Caco-2 (cell line): ENCODE results near the gene BTBD9. TPM values are rescaled to one million over a fixed set of nuclear protein-coding genes. Genes with fewer than 3 reads are reported as not detected.

ENCODE experiments used
- BruUV-seq: library from RNA; stranded (reverse); fragments of 400-500 nt; replicated peaks from 2 replicates; lab custom pipeline; 2021; lab: Mats Ljungman, UMichigan
- CTCF ChIA-PET: fragments of 300-600 bp; sonication (Branson Sonifier 250); formaldehyde crosslinking; loops from one replicate; lab custom pipeline; 2022; ENCODE audit warnings: antibody characterized with exemption; lab: Charles Lee
- POLR2A ChIA-PET: fragments of 300-600 bp; sonication (Branson Sonifier 250); formaldehyde crosslinking; loops from one replicate; lab custom pipeline; 2022; ENCODE audit warnings: antibody characterized with exemption; lab: Charles Lee
- DNase-seq, 2 experiments: peaks; one replicate each; pipeline versions ENCODE4 v3.0.0 to v3.0.0-alpha.2; 2020 to 2022
- H3K27me3 ChIP-seq: replicated peaks from 2 replicates; pipeline ENCODE4 v1.6.0; 2011; ENCODE audit warnings: low read length; ENCODE audit not compliant: control insufficient read depth, insufficient read depth
- H3K36me3 ChIP-seq: 2 replicates; pipeline ENCODE4 v1.5.1; 2011; ENCODE audit warnings: low read length; ENCODE audit not compliant: control insufficient read depth, insufficient read depth
- H3K4me1 ChIP-seq: fragments of 250-450 bp; sonication (Bioruptor Pico); 2 replicates; pipeline ENCODE4 v1.5.1; 2020; ENCODE audit warnings: mild to moderate bottlenecking
- H3K4me3 ChIP-seq: 2 replicates; pipeline ENCODE4 v1.5.1; 2011; ENCODE audit warnings: low read depth, mild to moderate bottlenecking, control low read depth, low read length
- H3K9me3 ChIP-seq: fragments of 250-450 bp; sonication (Bioruptor Pico); 2 replicates; pipeline ENCODE4 v1.5.1; 2020; ENCODE audit warnings: mild to moderate bottlenecking, moderate library complexity
- H3K27ac Mint-ChIP-seq: one replicate; pipeline ENCODE4 v1.8.0; 2022; ENCODE audit warnings: mixed read lengths; ENCODE audit not compliant: unreplicated experiment
- H3K27me3 Mint-ChIP-seq: one replicate; pipeline ENCODE4 v1.8.0; 2022; ENCODE audit warnings: mixed read lengths; ENCODE audit not compliant: insufficient read depth, unreplicated experiment
- H3K36me3 Mint-ChIP-seq: one replicate; pipeline ENCODE4 v1.8.0; 2022; ENCODE audit warnings: mild to moderate bottlenecking, mixed read lengths; ENCODE audit not compliant: insufficient read depth, unreplicated experiment
- H3K4me1 Mint-ChIP-seq: one replicate; pipeline ENCODE4 v1.8.0; 2022; ENCODE audit warnings: low read depth, mixed read lengths; ENCODE audit not compliant: unreplicated experiment
- H3K4me3 Mint-ChIP-seq: one replicate; pipeline ENCODE4 v1.8.0; 2022; ENCODE audit warnings: mild to moderate bottlenecking, moderate library complexity, mixed read lengths; ENCODE audit not compliant: unreplicated experiment
- H3K9me3 Mint-ChIP-seq: one replicate; pipeline ENCODE4 v1.8.0; 2022; ENCODE audit warnings: mixed read lengths; ENCODE audit not compliant: unreplicated experiment
- intact Hi-C: fragments of 100-400 bp; cut with micrococcal nuclease; formaldehyde crosslinking; loops from one replicate; pipeline ENCODE4 v1.10.0; 2022; ENCODE audit not compliant: unreplicated experiment
- total RNA-seq: library from RNA; stranded (reverse); gene quantifications from 2 replicates; pipeline ENCODE4 v1.2.3, GENCODE V29; 2022
- TF ChIP-seq, protein P1 (sequence below), 2 experiments: fragments of 200-600 bp in 1 of 2; IDR thresholded peaks; 1 replicate in 1 of 2; 2 replicates in 1 of 2; pipeline versions ENCODE4 v1.5.1 to v1.8.0; 2011 to 2022; ENCODE audit warnings: antibody characterized with exemption in 1 of 2, control low read depth in 1 of 2, inconsistent platforms in 1 of 2, low read depth in 1 of 2, low read length in 1 of 2, mild to moderate bottlenecking in 1 of 2, moderate library complexity in 1 of 2; ENCODE audit not compliant: insufficient read depth in 1 of 2, severe bottlenecking in 1 of 2, unreplicated experiment in 1 of 2

BTBD9 gene
- total RNA-seq, 1 experiment from 2014 or later: 19.6 TPM

- POLR2A ChIA-PET: no interaction called here
- BruUV-seq: no TSS peak
- no peaks in the 10 kb centered on the region for H3K9me3 ChIP-seq
- Mint-ChIP-seq H3K9me3 (no peaks in the 10 kb centered on the region), H3K27ac (no peak overlapping the region), H3K4me1 (no peaks in the 10 kb centered on the region), H3K27me3 (no peaks in the 10 kb centered on the region), H3K4me3 (no peak overlapping the region), H3K36me3 (no peaks in the 10 kb centered on the region)
- no peaks in the 10 kb centered on the region for H3K27me3 ChIP-seq
- no peak overlapping the region for H3K4me3 ChIP-seq
- TF ChIP-seq, protein P1, sequence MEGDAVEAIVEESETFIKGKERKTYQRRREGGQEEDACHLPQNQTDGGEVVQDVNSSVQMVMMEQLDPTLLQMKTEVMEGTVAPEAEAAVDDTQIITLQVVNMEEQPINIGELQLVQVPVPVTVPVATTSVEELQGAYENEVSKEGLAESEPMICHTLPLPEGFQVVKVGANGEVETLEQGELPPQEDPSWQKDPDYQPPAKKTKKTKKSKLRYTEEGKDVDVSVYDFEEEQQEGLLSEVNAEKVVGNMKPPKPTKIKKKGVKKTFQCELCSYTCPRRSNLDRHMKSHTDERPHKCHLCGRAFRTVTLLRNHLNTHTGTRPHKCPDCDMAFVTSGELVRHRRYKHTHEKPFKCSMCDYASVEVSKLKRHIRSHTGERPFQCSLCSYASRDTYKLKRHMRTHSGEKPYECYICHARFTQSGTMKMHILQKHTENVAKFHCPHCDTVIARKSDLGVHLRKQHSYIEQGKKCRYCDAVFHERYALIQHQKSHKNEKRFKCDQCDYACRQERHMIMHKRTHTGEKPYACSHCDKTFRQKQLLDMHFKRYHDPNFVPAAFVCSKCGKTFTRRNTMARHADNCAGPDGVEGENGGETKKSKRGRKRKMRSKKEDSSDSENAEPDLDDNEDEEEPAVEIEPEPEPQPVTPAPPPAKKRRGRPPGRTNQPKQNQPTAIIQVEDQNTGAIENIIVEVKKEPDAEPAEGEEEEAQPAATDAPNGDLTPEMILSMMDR (IDR thresholded peaks at IDR 0.05; ENCODE audit: insufficient read depth in 1 of 2, low read depth in 1 of 2, low read length in 1 of 2, severe bottlenecking in 1 of 2, unreplicated experiment in 1 of 2): no peak
- no peak for DNase-seq
- intact Hi-C loops: loop anchor here (5.0 kb wide), 1 partner anchor 84 kb away; no protein-coding TSS in a partner anchor
- CTCF ChIA-PET: no interaction called here
- H3K36me3 ChIP-seq: no peaks in the 10 kb centered on the region
- peaks cover 18% of the 10 kb centered on the region for H3K4me1 ChIP-seq
Measured at GRCh38 chr6:38587766-38588362, 51.9 kb downstream of the BTBD9 start.

DNA sequence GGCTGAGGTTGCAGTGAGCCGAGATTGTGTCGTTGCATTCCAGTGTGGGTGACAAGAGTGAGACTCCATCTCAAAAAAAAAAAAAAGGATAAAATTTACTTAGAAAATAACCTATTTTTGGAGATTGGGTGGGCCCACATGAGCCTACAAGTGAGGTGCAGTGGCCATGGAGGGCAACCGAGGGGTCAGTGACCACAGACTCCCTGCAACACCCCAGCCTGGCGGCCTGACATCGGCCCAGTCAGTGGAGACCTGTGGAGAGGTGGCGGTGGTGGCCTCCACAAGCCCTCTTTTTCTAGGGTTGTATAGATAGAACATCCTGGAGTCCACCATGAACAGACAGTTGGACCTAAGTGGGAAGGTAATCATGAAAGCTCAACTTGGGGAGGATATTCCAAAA is 52.7 kb downstream of the BTBD9 start:
- intact Hi-C loops: loop anchor here (5.0 kb wide), 1 partner anchor 85 kb away; no protein-coding TSS in a partner anchor
- Histone ChIP-seq H3K4me1 (peaks cover 18% of the 10 kb centered on the region), H3K27me3 (no peaks in the 10 kb centered on the region), H3K4me3 (no peak overlapping the region), H3K9me3 (no peaks in the 10 kb centered on the region), H3K36me3 (no peaks in the 10 kb centered on the region)
- Mint-ChIP-seq H3K36me3 (no peaks in the 10 kb centered on the region), H3K27me3 (no peaks in the 10 kb centered on the region), H3K27ac (no peak overlapping the region), H3K4me3 (no peak overlapping the region), H3K9me3 (no peaks in the 10 kb centered on the region), H3K4me1 (no peaks in the 10 kb centered on the region)
- BruUV-seq: no TSS peak
- no peak for DNase-seq
- TF ChIP-seq, protein P1 (IDR thresholded peaks at IDR 0.05; ENCODE audit: insufficient read depth in 1 of 2, low read depth in 1 of 2, low read length in 1 of 2, severe bottlenecking in 1 of 2, unreplicated experiment in 1 of 2): no peak
- ChIA-PET CTCF (no interaction called here), POLR2A (no interaction called here)

DNA sequence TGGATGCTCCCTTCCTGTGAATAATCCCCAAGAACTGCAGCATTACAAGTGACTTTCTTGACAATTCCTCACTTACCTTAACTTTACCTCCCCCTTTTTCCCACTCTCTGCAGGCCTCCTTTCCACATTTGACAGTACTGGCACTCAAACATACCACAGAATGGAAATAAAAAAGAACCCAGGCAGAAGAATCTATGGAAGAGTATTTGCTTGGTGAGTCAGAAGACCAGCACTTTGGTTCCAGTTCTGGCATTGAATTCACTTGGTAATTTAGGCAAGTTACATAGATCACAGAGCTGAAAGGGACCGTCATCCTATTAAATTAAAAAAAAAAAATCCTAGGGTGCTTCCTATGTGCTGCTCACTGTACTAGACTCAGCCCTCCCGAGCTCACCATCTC is 55.0 kb downstream of the BTBD9 start:
- ChIA-PET POLR2A (no interaction called here), CTCF (no interaction called here)
- no TSS peak for BruUV-seq
- Mint-ChIP-seq H3K4me3 (no peak overlapping the region), H3K27ac (no peak overlapping the region), H3K4me1 (no peaks in the 10 kb centered on the region), H3K27me3 (no peaks in the 10 kb centered on the region), H3K9me3 (no peaks in the 10 kb centered on the region), H3K36me3 (no peaks in the 10 kb centered on the region)
- no peaks in the 10 kb centered on the region for H3K36me3 ChIP-seq
- no peak overlapping the region for H3K4me3 ChIP-seq
- H3K4me1 ChIP-seq: peaks cover 16% of the 10 kb centered on the region
- H3K27me3 ChIP-seq: no peaks in the 10 kb centered on the region
- TF ChIP-seq, protein P1 (IDR thresholded peaks at IDR 0.05; ENCODE audit: insufficient read depth in 1 of 2, low read depth in 1 of 2, low read length in 1 of 2, severe bottlenecking in 1 of 2, unreplicated experiment in 1 of 2): no peak
- no peaks in the 10 kb centered on the region for H3K9me3 ChIP-seq
- DNase-seq: no peak
- intact Hi-C loops: loop anchor here (5.0 kb wide), 1 partner anchor 88 kb away; no protein-coding TSS in a partner anchor
